BJ (cell line): ENCODE measurements around the gene RNASE4. TPM values are rescaled to one million over a fixed set of nuclear protein-coding genes. Genes with fewer than 3 reads are reported as not detected.
"Not testable (repeated sequence)": the region's sequence is repeated elsewhere in the genome, so short reads cannot be mapped to it uniquely, and the experiment has no call there.

Experiments
- CTCF ChIA-PET: fragments of 350-600 bp; formaldehyde crosslinking; extraction: SDS; loops from one replicate; lab custom pipeline; 2021; ENCODE audit warnings: antibody characterized with exemption, inconsistent platforms; lab: Yijun Ruan, JAX
- POLR2A ChIA-PET: fragments of 300-600 bp; sonication (Branson Sonifier 250); formaldehyde crosslinking; extraction: SDS; loops from one replicate; lab custom pipeline; 2021; ENCODE audit warnings: antibody characterized with exemption; lab: Charles Lee
- DNase-seq: peaks from one replicate; pipeline ENCODE4 v3.0.0-alpha.2; 2011; ENCODE audit warnings: low read depth
- H3K27me3 ChIP-seq: 2 replicates; pipeline ENCODE4 v1.6.0; 2011; ENCODE audit warnings: low read length; ENCODE audit not compliant: control insufficient read depth, insufficient read depth
- H3K36me3 ChIP-seq: 2 replicates; pipeline ENCODE4 v1.5.1; 2011; ENCODE audit warnings: low read length; ENCODE audit not compliant: control insufficient read depth, insufficient read depth
- H3K4me3 ChIP-seq: 2 replicates; pipeline ENCODE4 v1.5.1; 2011; ENCODE audit warnings: low read depth, mild to moderate bottlenecking, control low read depth, low read length
- CTCF ChIP-seq: IDR thresholded peaks from 2 replicates; pipeline ENCODE4 v1.5.1; 2011; ENCODE audit warnings: low read depth, mild to moderate bottlenecking, control low read depth, inconsistent platforms, low read length, moderate library complexity; ENCODE audit not compliant: insufficient read depth
- polyA plus RNA-seq: library from polyadenylated mRNA; depleted of rRNA; stranded (reverse); fragments of >200 nt; gene quantifications from 2 replicates; pipeline ENCODE4 v1.2.3, GENCODE V29; 2011

Gene RNASE4
- polyA plus RNA-seq, 1 experiment = 42.4 TPM

- H3K4me3 ChIP-seq = no peak overlapping the region
- H3K36me3 ChIP-seq = no peaks in the 10 kb centered on the region
- no peaks in the 10 kb centered on the region for H3K27me3 ChIP-seq
- DNase-seq = no peak
- CTCF ChIA-PET = no interaction called here
- POLR2A ChIA-PET = no interaction called here
- no peak for TF ChIP-seq CTCF
Measured at GRCh38 chr14:20732477-20732876, 48.1 kb downstream of the RNASE4 start.

- no peaks in the 10 kb centered on the region for H3K27me3 ChIP-seq
- TF ChIP-seq CTCF = no peak
- no peak for DNase-seq
- ChIA-PET CTCF (no interaction called here), POLR2A (no interaction called here)
- H3K4me3 ChIP-seq = no peak overlapping the region
- H3K36me3 ChIP-seq = no peaks in the 10 kb centered on the region
Measured at GRCh38 chr14:20732979-20733635, 48.7 kb downstream of the RNASE4 start.

- ChIA-PET POLR2A (no interaction called here), CTCF (no interaction called here)
- DNase-seq = no peak
- H3K36me3 ChIP-seq = no peaks in the 10 kb centered on the region
- H3K4me3 ChIP-seq = no peak overlapping the region
- no peak for TF ChIP-seq CTCF
- H3K27me3 ChIP-seq = no peaks in the 10 kb centered on the region
Measured at GRCh38 chr14:20733684-20734429, 49.5 kb downstream of the RNASE4 start.

- ChIA-PET CTCF (no interaction called here), POLR2A (no interaction called here)
- no peak for DNase-seq
- no peak for TF ChIP-seq CTCF
- no peaks in the 10 kb centered on the region for H3K27me3 ChIP-seq
- no peak overlapping the region for H3K4me3 ChIP-seq
- H3K36me3 ChIP-seq = no peaks in the 10 kb centered on the region
Measured at GRCh38 chr14:20734430-20734806, 50.1 kb downstream of the RNASE4 start.

GRCh38 chr14:20738292-20738691 lies 53.9 kb downstream of the RNASE4 start:
- H3K27me3 ChIP-seq, H3K4me3 ChIP-seq, POLR2A ChIA-PET, H3K36me3 ChIP-seq, DNase-seq: not testable (repeated sequence)
- CTCF ChIA-PET = interaction anchor here (0.6 to 0.8 kb wide), 2 partner anchors 119 to 845 kb away, joined by 3 read pairs; no protein-coding TSS in a partner anchor
